Measurements from ENCODE around the gene ARHGAP24.
A peak's percentile ranks its signal among the peaks of the same experiment; 100 is the strongest.

The ARHGAP24 gene

DNA sequence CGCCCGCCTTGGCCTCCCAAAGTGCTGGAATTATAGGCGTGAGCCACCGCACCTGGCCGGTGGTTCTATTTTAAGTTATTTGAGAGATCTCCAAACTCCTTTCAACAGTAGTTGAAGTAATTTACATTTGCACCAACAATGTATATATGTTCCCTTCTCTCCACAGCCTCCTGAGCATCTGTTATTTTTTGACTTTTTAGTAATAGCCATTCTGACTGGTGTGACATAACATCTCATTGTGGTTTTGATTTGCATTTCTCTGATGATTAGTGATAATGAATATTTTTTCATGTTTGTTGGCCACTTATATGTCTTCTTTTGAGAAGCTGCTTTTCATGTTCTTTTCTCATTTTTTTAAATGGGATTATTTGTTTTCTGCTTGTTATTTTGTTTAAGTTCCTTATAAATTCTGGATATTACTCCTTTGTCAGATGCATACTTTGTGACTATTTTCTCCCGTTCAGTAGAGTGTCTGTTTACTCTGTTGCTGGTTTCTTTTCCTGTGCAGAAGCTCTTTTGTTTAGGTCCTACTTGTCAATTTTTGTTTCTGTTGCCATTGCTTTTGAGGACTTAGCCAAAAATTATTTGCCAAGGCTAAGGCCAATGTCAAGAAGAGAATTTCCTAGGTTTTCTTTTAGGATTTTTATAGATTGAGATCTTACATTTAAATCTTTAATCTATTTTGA is 213.2 kb downstream of the ARHGAP24 start:
- no peak for TF ChIP-seq EZH2phosphoT487 (conservative IDR thresholded peaks at IDR 0.05; ENCODE audit: low read length)
- TF ChIP-seq, protein P1, sequence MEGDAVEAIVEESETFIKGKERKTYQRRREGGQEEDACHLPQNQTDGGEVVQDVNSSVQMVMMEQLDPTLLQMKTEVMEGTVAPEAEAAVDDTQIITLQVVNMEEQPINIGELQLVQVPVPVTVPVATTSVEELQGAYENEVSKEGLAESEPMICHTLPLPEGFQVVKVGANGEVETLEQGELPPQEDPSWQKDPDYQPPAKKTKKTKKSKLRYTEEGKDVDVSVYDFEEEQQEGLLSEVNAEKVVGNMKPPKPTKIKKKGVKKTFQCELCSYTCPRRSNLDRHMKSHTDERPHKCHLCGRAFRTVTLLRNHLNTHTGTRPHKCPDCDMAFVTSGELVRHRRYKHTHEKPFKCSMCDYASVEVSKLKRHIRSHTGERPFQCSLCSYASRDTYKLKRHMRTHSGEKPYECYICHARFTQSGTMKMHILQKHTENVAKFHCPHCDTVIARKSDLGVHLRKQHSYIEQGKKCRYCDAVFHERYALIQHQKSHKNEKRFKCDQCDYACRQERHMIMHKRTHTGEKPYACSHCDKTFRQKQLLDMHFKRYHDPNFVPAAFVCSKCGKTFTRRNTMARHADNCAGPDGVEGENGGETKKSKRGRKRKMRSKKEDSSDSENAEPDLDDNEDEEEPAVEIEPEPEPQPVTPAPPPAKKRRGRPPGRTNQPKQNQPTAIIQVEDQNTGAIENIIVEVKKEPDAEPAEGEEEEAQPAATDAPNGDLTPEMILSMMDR (IDR thresholded peaks at IDR 0.05; ENCODE audit: insufficient read depth, low read length, poor library complexity, severe bottlenecking) = no peak
- peak overlapping the region; percentile 82 for H3K27ac ChIP-seq (ENCODE audit: low read depth, low read length)
- no peaks in the 10 kb centered on the region for H3K9me3 ChIP-seq (ENCODE audit: insufficient read depth, low read length)
- H3F3A ChIP-seq (ENCODE audit: insufficient read depth) = peaks cover 7% of the 10 kb centered on the region
- H4K20me1 ChIP-seq (ENCODE audit: low read depth, low read length) = no peaks in the 10 kb centered on the region
- peaks cover 25% of the 10 kb centered on the region; the same call in 1 of the 2 replicates for H3K79me2 ChIP-seq (ENCODE audit: insufficient read depth, low read length)
- 0 out of 2 replicates have a peak, but pooled peaks cover 7% of the 10 kb centered on the region for H3K36me3 ChIP-seq (ENCODE audit: low read length)
- H3K27me3 ChIP-seq (ENCODE audit: low read length) = no peaks in the 10 kb centered on the region
- no peak overlapping the region for H3K4me3 ChIP-seq (ENCODE audit: insufficient read depth, low read length, poor library complexity, severe bottlenecking)
- no peak overlapping the region for H3K9ac ChIP-seq (ENCODE audit: low read length)
- no peaks in the 10 kb centered on the region for H3K9me2 ChIP-seq (replicated peaks; ENCODE audit: insufficient read depth, low read length)
- no peak overlapping the region for H2AFZ ChIP-seq (ENCODE audit: low read depth, low read length, severe bottlenecking)
- H3K4me2 ChIP-seq (ENCODE audit: low read depth, low read length, poor library complexity, severe bottlenecking) = peak overlapping the region; percentile 40

DNA sequence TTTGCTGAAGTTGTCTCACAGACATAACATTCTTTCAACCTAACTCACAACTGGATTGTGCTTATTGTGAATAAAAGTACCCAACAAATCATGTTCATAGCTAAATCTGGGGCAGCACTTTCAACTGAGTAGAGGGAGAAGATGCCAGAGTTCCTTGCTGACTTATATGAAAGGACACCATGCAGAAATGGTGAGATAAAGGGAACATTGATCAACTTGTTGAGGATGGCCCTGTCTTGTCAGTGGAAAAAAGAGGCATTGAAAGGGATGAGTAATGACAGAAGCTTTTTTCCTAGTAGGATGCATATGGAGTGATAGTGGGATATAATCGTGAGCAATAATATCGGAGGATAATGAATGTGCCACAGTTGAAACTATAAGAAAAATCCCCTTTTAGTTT is 221.7 kb downstream of the ARHGAP24 start:
- H3K4me2 ChIP-seq (ENCODE audit: low read depth, low read length, poor library complexity, severe bottlenecking) = no peak overlapping the region
- H4K20me1 ChIP-seq (ENCODE audit: low read depth, low read length) = no peaks in the 10 kb centered on the region
- no peak overlapping the region for H3K9ac ChIP-seq (ENCODE audit: low read length)
- peaks cover 16% of the 10 kb centered on the region; the same call in 1 of the 2 replicates for H3K79me2 ChIP-seq (ENCODE audit: insufficient read depth, low read length)
- no peaks in the 10 kb centered on the region for H3K27me3 ChIP-seq (ENCODE audit: low read length)
- no peak overlapping the region for H3K4me3 ChIP-seq (ENCODE audit: insufficient read depth, low read length, poor library complexity, severe bottlenecking)
- no peaks in the 10 kb centered on the region for H3K9me3 ChIP-seq (ENCODE audit: insufficient read depth, low read length)
- H3K27ac ChIP-seq (ENCODE audit: low read depth, low read length) = no peak overlapping the region
- no peaks in the 10 kb centered on the region for H3K36me3 ChIP-seq (ENCODE audit: low read length)
- no peaks in the 10 kb centered on the region for H3K9me2 ChIP-seq (replicated peaks; ENCODE audit: insufficient read depth, low read length)
- no peak overlapping the region for H2AFZ ChIP-seq (ENCODE audit: low read depth, low read length, severe bottlenecking)
- H3F3A ChIP-seq (ENCODE audit: insufficient read depth) = peaks cover 15% of the 10 kb centered on the region
- TF ChIP-seq, protein P1 (IDR thresholded peaks at IDR 0.05; ENCODE audit: insufficient read depth, low read length, poor library complexity, severe bottlenecking) = no peak
- TF ChIP-seq EZH2phosphoT487 (conservative IDR thresholded peaks at IDR 0.05; ENCODE audit: low read length) = no peak

DNA sequence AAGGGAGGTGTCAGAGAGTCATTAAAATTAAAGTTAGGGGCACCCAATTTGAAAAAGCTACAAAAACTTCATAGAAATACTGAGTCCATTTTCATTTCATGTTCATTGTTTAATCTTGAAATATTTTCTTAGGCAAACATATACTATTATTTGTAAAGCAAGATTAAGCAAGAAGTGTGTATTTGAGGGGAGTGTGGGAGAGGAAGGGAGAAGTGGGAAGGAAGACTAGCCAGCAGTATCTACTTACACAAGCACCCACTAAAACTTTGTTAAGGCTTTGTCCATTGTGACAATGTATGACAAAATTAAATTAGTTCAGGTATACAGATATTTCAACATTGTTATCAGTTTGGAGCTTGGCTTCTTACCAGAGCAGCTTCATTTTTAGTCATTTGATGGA is 222.9 kb downstream of the ARHGAP24 start:
- no peak overlapping the region for H3K4me3 ChIP-seq (ENCODE audit: insufficient read depth, low read length, poor library complexity, severe bottlenecking)
- no peaks in the 10 kb centered on the region for H4K20me1 ChIP-seq (ENCODE audit: low read depth, low read length)
- H3K27ac ChIP-seq (ENCODE audit: low read depth, low read length) = peak overlapping the region; percentile 100
- no peaks in the 10 kb centered on the region for H3K9me3 ChIP-seq (ENCODE audit: insufficient read depth, low read length)
- H2AFZ ChIP-seq (ENCODE audit: low read depth, low read length, severe bottlenecking) = no peak overlapping the region
- H3K9ac ChIP-seq (ENCODE audit: low read length) = no peak overlapping the region
- H3K4me2 ChIP-seq (ENCODE audit: low read depth, low read length, poor library complexity, severe bottlenecking) = no peak overlapping the region
- H3K27me3 ChIP-seq (ENCODE audit: low read length) = no peaks in the 10 kb centered on the region
- no peak for TF ChIP-seq EZH2phosphoT487 (conservative IDR thresholded peaks at IDR 0.05; ENCODE audit: low read length)
- TF ChIP-seq, protein P1 (IDR thresholded peaks at IDR 0.05; ENCODE audit: insufficient read depth, low read length, poor library complexity, severe bottlenecking) = no peak
- H3K9me2 ChIP-seq (replicated peaks; ENCODE audit: insufficient read depth, low read length) = no peaks in the 10 kb centered on the region
- peaks cover 5% of the 10 kb centered on the region; the same call in 1 of the 2 replicates for H3K79me2 ChIP-seq (ENCODE audit: insufficient read depth, low read length)
- H3K36me3 ChIP-seq (ENCODE audit: low read length) = no peaks in the 10 kb centered on the region
- peaks cover 27% of the 10 kb centered on the region for H3F3A ChIP-seq (ENCODE audit: insufficient read depth)
